BE2C (cell line): ENCODE data around the gene SERINC1.
A peak's percentile ranks its signal among the peaks of the same experiment; 100 is the strongest.

Experiments used
- DNase-seq: peaks from one replicate; pipeline ENCODE4 v3.0.0-alpha.2; 2020
- H3K27me3 ChIP-seq: fragments of 250-450 bp; sonication (Bioruptor Pico); 2 replicates; pipeline ENCODE4 v1.5.1; 2020; ENCODE audit warnings: mild to moderate bottlenecking
- H3K36me3 ChIP-seq: fragments of 250-450 bp; sonication (Bioruptor Pico); 2 replicates; pipeline ENCODE4 v1.5.1; 2020; ENCODE audit warnings: mild to moderate bottlenecking
- H3K4me1 ChIP-seq: fragments of 250-450 bp; sonication (Bioruptor Pico); 2 replicates; pipeline ENCODE4 v1.5.1; 2020
- H3K4me3 ChIP-seq: 2 replicates; pipeline ENCODE4 v1.5.1; 2011; ENCODE audit warnings: low read depth, low read length
- H3K9me3 ChIP-seq: fragments of 250-450 bp; sonication (Bioruptor Pico); 2 replicates; pipeline ENCODE4 v1.5.1; 2020
- TF ChIP-seq, protein P1 (sequence below): IDR thresholded peaks from 2 replicates; pipeline ENCODE4 v1.5.1; 2012; ENCODE audit warnings: mild to moderate bottlenecking, low read depth, low read length

SERINC1 gene

DNA sequence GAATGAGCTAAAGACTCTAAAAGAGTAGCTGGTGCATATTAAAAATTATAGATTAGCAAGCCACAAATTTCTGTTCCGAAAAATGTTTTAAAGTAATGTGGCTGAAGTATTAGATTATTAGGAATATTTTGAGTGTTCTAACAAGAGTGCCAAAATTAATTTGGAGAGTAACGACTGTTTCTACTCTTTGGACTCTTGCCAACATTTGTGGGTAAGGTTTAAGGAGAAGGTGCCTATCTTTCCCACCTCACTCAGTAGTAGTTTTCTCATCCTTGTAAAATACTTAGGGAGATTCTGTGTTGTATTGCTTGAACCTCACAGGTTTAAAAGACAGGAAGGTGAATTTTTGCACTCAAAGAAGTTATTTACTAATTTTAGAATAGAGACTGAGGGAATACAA lies 67.2 kb downstream of the SERINC1 start:
- peaks cover 2% of the 10 kb centered on the region; the same call in 1 of the 2 replicates for H3K36me3 ChIP-seq
- H3K4me3 ChIP-seq = no peak overlapping the region
- DNase-seq = no peak

DNA sequence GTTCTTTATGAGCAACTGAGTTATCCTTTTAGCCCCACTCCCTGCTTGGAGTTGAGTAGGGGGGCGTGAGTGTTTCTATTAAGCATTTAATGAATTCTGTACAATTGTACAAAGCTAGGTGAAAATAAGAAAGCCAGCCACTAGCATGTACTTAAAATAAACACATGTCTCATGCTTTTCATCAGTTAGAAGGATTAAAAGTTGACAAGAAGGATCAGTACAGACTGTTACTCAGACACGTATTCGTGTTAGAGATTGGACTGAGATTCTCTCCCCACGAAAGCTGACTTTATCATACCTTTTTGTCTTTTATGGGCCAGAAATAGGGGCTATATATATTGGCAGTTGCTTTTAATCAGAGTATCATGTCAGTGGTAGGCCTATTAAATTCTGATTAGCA lies 70.5 kb downstream of the SERINC1 start:
- Histone ChIP-seq H3K27me3 (no peaks in the 10 kb centered on the region), H3K4me3 (peak overlapping the region; percentile 95), H3K36me3 (peaks cover 2% of the 10 kb centered on the region; the same call in 1 of the 2 replicates), H3K4me1 (peaks cover 7% of the 10 kb centered on the region), H3K9me3 (no peaks in the 10 kb centered on the region)
- no peak for DNase-seq
- TF ChIP-seq, protein P1, sequence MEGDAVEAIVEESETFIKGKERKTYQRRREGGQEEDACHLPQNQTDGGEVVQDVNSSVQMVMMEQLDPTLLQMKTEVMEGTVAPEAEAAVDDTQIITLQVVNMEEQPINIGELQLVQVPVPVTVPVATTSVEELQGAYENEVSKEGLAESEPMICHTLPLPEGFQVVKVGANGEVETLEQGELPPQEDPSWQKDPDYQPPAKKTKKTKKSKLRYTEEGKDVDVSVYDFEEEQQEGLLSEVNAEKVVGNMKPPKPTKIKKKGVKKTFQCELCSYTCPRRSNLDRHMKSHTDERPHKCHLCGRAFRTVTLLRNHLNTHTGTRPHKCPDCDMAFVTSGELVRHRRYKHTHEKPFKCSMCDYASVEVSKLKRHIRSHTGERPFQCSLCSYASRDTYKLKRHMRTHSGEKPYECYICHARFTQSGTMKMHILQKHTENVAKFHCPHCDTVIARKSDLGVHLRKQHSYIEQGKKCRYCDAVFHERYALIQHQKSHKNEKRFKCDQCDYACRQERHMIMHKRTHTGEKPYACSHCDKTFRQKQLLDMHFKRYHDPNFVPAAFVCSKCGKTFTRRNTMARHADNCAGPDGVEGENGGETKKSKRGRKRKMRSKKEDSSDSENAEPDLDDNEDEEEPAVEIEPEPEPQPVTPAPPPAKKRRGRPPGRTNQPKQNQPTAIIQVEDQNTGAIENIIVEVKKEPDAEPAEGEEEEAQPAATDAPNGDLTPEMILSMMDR = no peak

More for the DNA sequence above, 67.2 kb downstream of the SERINC1 start:
- H3K9me3 ChIP-seq = no peaks in the 10 kb centered on the region
- TF ChIP-seq, protein P1 = no peak
- H3K4me1 ChIP-seq = peaks cover 3% of the 10 kb centered on the region
- no peaks in the 10 kb centered on the region for H3K27me3 ChIP-seq

DNA sequence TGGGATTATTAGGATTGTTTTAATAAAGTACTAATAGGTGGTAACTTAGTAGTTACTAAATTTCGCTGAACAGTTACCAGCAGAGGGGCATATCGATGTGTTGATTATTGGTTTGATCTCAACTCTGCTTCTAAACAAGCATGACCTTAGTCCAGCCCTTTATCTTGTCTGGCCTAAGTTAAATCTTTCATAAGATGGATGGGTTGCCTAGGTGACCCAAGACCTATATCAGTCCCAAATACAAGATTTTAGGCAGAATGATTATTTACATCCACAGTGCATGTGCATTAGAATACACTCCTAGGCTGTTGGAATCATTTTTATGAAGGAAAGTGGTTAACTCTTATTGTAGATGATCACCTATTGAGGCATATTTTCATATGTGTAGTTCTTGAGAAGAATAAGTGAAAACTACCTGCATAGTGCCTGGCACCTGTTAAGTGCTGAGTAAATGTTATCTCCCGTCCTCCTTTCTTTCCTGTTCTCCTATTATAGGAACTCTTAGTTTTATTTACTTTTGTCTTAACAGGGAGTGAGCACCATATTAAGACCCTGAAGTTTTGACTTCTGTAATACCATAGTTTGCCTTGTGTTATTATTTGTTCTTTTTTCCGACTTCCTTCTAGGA lies 71.0 kb downstream of the SERINC1 start:
- Histone ChIP-seq H3K9me3 (no peaks in the 10 kb centered on the region), H3K4me1 (peaks cover 7% of the 10 kb centered on the region), H3K4me3 (peak overlapping the region; percentile 95), H3K36me3 (peaks cover 2% of the 10 kb centered on the region; the same call in 1 of the 2 replicates), H3K27me3 (no peaks in the 10 kb centered on the region)
- TF ChIP-seq, protein P1 = no peak
- no peak for DNase-seq

DNA sequence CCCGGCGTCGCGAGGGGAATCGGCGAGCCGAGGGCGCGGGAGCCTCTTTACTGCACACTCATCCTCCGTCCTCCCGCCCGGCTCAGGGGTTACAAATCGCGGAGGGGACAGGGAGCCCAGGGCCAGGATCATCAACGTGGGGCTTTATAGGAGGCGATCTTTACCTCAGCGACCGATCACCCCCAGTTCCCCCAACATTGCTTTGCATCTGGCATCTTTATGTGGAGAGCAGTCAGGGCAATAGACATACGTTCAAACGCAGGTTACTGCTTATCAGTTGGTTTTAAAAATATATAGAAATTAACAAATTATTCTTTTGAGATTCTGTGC lies 71.5 kb downstream of the SERINC1 start:
- peaks cover 2% of the 10 kb centered on the region; the same call in 1 of the 2 replicates for H3K36me3 ChIP-seq
- TF ChIP-seq, protein P1 = no peak
- H3K27me3 ChIP-seq = no peaks in the 10 kb centered on the region
- H3K4me3 ChIP-seq = peak overlapping the region; percentile 95
- H3K4me1 ChIP-seq = peaks cover 7% of the 10 kb centered on the region
- no peaks in the 10 kb centered on the region for H3K9me3 ChIP-seq
- no peak for DNase-seq

DNA sequence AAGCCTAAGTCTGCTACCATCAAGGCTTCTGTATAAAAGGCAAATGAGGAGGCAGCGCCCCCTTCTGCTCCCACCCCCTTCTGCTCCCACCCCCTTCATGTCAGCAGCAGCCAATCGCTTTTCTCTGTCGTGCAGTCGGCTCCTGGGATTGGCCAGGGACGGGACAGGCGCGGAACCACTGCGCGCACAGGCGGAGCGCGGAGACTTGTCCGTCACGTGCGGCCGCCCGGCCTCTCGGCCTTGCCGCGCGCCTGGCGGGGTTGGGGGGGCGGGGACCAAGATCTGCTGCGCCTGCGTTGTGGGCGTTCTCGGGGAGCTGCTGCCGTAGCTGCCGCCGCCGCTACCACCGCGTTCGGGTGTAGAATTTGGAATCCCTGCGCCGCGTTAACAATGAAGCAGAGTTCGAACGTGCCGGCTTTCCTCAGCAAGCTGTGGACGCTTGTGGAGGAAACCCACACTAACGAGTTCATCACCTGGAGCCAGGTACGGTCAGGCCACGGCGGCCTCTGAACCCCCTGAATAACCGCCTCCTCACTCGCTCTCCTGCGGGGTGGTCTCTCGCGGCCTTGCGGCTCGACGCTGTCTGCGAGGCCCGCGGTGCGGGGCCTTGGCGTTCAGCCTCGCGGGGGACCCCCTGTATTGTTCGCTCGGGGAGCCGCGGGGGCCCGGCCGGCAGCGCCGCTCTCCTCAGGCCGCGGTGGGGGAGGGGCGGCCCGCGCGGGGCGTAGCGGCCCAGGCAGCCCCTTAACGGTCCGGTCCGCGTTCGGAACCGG lies 72.1 kb downstream of the SERINC1 start, which contains the start of gene HSF2:
Gene HSF2 (plus strand): TSS at position 305 of the 773 bp plus-strand sequence. CDS start 86 bp downstream, at position 391.
- peak; percentile 97 for DNase-seq
- Histone ChIP-seq H3K27me3 (no peaks in the 10 kb centered on the region), H3K36me3 (peaks cover 2% of the 10 kb centered on the region; the same call in 1 of the 2 replicates), H3K9me3 (no peaks in the 10 kb centered on the region), H3K4me1 (peaks cover 7% of the 10 kb centered on the region), H3K4me3 (peak within 1 kb of the TSS; percentile 95)
- TF ChIP-seq, protein P1 = peak; percentile 15; the same call in 1 of the 2 replicates

DNA sequence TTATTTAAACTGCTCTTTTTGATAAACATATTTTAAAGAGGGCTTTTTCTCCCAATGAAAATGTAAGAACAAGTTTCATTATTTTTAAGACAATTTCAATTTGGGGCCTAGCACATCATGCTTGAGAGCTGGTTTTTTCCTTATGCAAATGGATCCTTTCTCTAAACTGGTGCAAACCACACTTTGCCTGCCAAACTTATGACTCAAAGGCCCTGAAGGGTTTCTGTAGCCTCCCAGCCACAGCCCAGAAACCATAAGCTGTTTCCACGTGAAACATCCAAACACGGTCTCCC lies 72.6 kb downstream of the SERINC1 start:
- Histone ChIP-seq H3K4me3 (peak overlapping the region; percentile 29; the same call in 1 of the 2 replicates), H3K27me3 (no peaks in the 10 kb centered on the region), H3K4me1 (peaks cover 7% of the 10 kb centered on the region), H3K9me3 (no peaks in the 10 kb centered on the region), H3K36me3 (peaks cover 2% of the 10 kb centered on the region; the same call in 1 of the 2 replicates)
- TF ChIP-seq, protein P1 = no peak
- DNase-seq = no peak
